Jurkat, Clone E6-1 (cell line): Measurements from ENCODE around the gene EPSTI1.

Experiments used
- DNase-seq: peaks from one replicate; pipeline ENCODE4 v3.0.0-alpha.2; 2011; ENCODE audit warnings: low read depth, low spot score
- H3K4me3 ChIP-seq: 2 replicates; pipeline ENCODE4 v1.5.1; 2011; ENCODE audit warnings: mild to moderate bottlenecking, low read length, control low read depth, moderate library complexity

EPSTI1 gene

GRCh38 chr13:42981853-42982252 is 10.2 kb downstream of the EPSTI1 start:
- no peak for DNase-seq
- no peak overlapping the region for H3K4me3 ChIP-seq

GRCh38 chr13:42981317-42981716 is 10.7 kb downstream of the EPSTI1 start:
- H3K4me3 ChIP-seq, result no peak overlapping the region
- no peak for DNase-seq

DNA sequence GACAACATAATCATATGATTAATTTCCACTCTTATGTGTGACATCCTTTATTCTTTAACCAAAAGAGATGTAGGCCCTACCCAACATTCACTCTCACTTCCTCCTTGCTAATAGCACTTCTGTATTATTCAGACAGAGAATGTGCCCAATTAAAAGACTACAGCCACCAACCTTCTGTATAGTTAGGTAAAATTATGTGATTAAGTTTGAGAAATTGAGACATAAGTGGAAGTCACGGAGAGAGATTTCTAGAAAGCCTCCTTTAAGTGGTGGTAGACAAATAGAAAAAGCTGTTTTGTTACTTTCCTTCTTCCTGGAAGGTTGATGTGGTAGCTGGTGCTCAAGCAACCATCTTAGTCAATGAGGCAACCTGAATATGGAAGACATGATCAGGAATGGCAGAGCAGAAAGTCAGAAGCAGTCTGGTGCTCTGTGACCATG is 14.8 kb downstream of the EPSTI1 start:
- DNase-seq, result no peak
- H3K4me3 ChIP-seq, result no peak overlapping the region

- no peak overlapping the region for H3K4me3 ChIP-seq
- no peak for DNase-seq
Measured at GRCh38 chr13:42976066-42976465, 16.0 kb downstream of the EPSTI1 start.

- DNase-seq, result no peak
- no peak overlapping the region for H3K4me3 ChIP-seq
Measured at GRCh38 chr13:42973581-42973980, 18.5 kb downstream of the EPSTI1 start.

DNA sequence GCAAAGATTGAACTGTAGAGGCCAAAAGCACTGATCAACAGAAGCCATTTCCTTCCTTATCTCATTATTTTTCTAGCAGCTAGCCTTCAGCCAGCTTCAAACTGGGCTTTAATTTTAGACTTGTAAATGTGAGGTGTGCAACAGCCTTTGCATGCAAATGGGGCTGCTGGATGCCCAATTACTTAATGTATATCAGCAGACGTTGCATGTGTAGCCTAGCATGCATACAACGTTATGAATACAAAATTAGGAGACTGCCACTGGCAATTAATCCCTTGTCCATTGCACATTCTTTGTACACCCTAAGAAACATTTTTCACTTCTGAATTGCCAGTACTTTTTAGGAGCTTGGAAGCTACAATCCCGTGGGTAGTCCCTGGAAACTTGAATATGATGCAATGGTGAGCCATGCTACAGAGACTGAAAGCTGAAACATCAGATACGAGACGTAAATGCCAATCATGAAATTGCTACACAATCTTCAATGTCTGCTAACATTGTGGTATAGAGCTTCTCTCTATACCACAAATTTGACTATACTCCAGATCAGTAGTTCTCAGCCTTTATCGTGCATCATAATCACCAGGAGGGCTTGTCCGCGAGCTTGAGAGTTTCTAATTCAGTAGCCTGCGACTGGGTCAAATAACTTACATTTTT is 20.2 kb downstream of the EPSTI1 start:
- no peak for DNase-seq
- H3K4me3 ChIP-seq, result no peak overlapping the region

DNA sequence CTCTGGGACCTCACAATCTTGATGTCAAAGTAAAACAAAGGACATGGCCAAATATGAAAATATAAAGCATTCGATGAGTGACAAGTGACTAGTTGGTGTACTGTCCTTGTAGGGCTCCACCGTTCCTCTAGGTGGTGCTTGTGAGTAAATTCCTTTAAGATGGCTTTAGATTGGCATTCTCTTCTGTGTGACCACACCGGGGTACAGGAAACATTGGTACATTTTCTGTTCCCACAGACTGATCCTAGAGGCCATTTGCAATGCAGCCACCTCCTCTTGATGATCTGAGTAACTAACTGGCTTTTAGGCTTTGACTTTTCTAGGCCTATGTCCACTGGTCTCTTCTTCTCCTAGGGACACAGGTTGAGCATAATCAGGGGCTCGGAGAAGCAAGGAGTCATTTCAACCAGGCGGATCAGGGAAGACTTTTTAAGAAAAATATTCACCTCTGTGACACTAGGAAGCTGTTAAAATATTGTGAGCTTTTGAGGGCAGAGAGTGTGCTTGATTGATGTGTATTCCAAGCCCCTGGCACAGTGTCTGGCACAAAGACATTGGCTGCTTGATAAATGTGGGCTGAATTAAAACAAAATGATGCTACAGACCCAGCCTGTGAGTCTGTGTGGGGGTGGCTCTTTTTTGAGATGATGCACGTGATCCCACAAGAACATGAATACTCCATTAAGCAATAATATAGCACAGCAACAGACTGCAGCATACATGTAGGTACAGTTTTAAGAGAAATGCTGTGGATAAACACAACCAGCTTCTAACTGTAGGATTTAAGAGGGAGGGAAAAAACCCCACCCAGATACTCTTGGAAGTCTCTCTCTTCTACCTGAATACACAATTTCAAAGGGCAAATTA is 21.0 kb downstream of the EPSTI1 start:
- DNase-seq, result peak; percentile 69
- no peak overlapping the region for H3K4me3 ChIP-seq

- peak; percentile 56 for DNase-seq
- no peak overlapping the region for H3K4me3 ChIP-seq
Measured at GRCh38 chr13:42969565-42970172, 22.4 kb downstream of the EPSTI1 start.

GRCh38 chr13:42968906-42969305 is 23.1 kb downstream of the EPSTI1 start:
- no peak for DNase-seq

GRCh38 chr13:42967660-42968059 is 24.4 kb downstream of the EPSTI1 start:
- H3K4me3 ChIP-seq, result no peak overlapping the region
- DNase-seq, result no peak

More at GRCh38 chr13:42968906-42969305, 23.1 kb downstream of the EPSTI1 start:
- H3K4me3 ChIP-seq, result no peak overlapping the region

- DNase-seq, result no peak
- no peak overlapping the region for H3K4me3 ChIP-seq
Measured at GRCh38 chr13:42965281-42965680, 26.8 kb downstream of the EPSTI1 start.

- no peak for DNase-seq
- no peak overlapping the region for H3K4me3 ChIP-seq
Measured at GRCh38 chr13:42964761-42965161, 27.3 kb downstream of the EPSTI1 start.

DNA sequence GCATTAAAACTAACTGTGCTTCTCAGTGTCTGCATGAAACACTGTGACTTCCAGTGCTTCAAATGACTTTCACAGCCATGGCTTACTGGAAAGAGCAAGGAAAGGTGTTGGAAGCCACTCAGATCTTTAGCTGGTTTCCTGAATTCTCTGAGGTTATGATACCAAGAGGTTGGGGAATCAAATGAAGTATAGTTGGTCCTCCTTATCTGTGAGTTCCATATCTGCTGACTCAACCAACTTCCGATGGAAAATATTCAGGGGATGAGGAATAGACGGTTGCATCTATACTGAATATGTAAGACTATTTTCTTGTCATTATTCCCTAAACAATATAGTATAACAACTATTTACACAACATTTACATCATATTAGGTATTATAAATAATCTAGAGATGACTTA is 32.4 kb downstream of the EPSTI1 start:
- DNase-seq, result no peak
- H3K4me3 ChIP-seq, result no peak overlapping the region

- DNase-seq, result no peak
- no peak overlapping the region for H3K4me3 ChIP-seq
Measured at GRCh38 chr13:42957881-42958280, 34.2 kb downstream of the EPSTI1 start.

GRCh38 chr13:42950181-42950580 is 41.9 kb downstream of the EPSTI1 start:
- no peak for DNase-seq

GRCh38 chr13:42947925-42948324 is 44.1 kb downstream of the EPSTI1 start:
- DNase-seq, result no peak
- H3K4me3 ChIP-seq, result no peak overlapping the region

More at GRCh38 chr13:42950181-42950580, 41.9 kb downstream of the EPSTI1 start:
- no peak overlapping the region for H3K4me3 ChIP-seq

DNA sequence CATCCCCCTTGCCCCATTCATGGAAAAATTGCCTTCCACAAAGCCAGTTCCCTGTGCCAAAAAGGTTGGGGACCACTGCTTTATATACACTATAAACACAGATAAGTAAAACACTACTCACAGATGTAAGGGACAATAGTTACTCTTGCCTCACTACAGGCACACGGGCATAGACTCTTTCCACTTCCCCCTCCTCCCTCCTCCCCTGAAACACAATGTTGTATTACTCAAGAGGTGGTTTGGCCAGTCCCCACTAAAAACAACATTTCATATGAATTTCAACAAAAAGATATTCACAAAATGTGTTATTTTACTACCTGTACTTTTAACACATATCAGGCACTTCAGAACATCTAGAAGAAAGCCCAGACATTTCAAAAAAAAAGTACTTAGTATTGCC is 45.1 kb downstream of the EPSTI1 start:
- no peak for DNase-seq
- no peak overlapping the region for H3K4me3 ChIP-seq

- no peak overlapping the region for H3K4me3 ChIP-seq
- no peak for DNase-seq
Measured at GRCh38 chr13:42929886-42930535, 62.0 kb downstream of the EPSTI1 start.

DNA sequence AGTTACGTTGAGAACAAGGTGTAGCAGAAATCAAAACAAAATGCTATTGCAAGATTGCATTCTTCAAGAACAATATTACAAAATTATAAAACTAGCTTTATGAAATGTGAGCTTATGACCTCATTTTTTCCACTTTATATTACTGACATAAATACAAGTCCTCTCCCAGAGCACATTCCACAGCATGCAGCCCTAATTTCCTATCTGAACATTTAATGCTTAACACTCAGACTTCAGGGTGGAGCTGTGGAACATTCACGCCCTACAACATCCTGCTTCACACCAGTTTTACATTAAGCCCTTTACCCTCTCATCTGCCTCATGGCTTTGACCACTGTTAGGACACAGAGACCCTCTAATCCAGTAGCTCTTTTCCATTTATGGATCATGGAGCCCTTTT is 65.5 kb downstream of the EPSTI1 start:
- DNase-seq, result no peak
- no peak overlapping the region for H3K4me3 ChIP-seq

DNA sequence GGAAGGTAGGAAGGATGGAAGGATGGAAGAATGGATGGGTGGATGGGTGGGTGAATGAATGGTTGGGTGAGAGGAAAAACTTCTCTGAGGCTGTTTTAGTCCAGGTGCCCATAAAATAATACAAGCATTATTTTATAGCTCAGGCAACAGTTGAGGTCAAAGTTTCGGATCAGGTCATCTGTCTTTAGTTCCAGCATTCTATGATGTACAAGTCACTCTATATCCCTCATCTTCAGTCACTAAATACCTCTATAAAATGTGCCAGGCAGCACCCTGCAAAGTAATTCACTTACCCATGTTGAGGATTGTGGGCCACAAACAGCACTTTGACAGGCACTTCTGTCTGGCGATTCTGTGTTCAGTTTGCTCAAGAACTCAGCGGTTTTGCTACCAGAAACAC is 66.0 kb downstream of the EPSTI1 start:
- DNase-seq, result no peak
- H3K4me3 ChIP-seq, result no peak overlapping the region
